HG03521 (cell line): Measurements from ENCODE around the gene LILRB3.

ENCODE experiments used
- ATAC-seq: cut with Tn5 transposase; IDR thresholded peaks from one replicate; pipeline ENCODE4 v1.9.1; 2021; ENCODE audit warnings: mild to moderate bottlenecking, moderate library complexity; ENCODE audit not compliant: unreplicated experiment

The LILRB3 gene

GRCh38 chr19:54169149-54169740 lies 53.6 kb downstream of the LILRB3 start:
- ATAC-seq: no peak

GRCh38 chr19:54168174-54168917 lies 54.5 kb downstream of the LILRB3 start:
- ATAC-seq: no peak
